GM19035 (cell line): ENCODE measurements around the gene ZMIZ1.

Experiments
- ATAC-seq: cut with Tn5 transposase; IDR thresholded peaks from one replicate; pipeline ENCODE4 v1.9.1; 2021; ENCODE audit not compliant: unreplicated experiment

Gene ZMIZ1

GRCh38 chr10:79135790-79136189, 67.0 kb downstream of the ZMIZ1 start:
- ATAC-seq: no peak

- ATAC-seq: no peak
Measured at GRCh38 chr10:79136236-79137005, 67.7 kb downstream of the ZMIZ1 start.

- ATAC-seq: no peak
Measured at GRCh38 chr10:79137300-79137756, 68.6 kb downstream of the ZMIZ1 start.

- peak; percentile 59 for ATAC-seq
Measured at GRCh38 chr10:79137826-79138225, 69.1 kb downstream of the ZMIZ1 start.

- no peak for ATAC-seq
Measured at GRCh38 chr10:79138449-79139123, 69.8 kb downstream of the ZMIZ1 start.

- ATAC-seq: no peak
Measured at GRCh38 chr10:79139124-79139835, 70.5 kb downstream of the ZMIZ1 start.

- ATAC-seq: no peak
Measured at GRCh38 chr10:79140085-79140793, 71.5 kb downstream of the ZMIZ1 start.

GRCh38 chr10:79140855-79141254, 72.1 kb downstream of the ZMIZ1 start:
- no peak for ATAC-seq

- no peak for ATAC-seq
Measured at GRCh38 chr10:79142064-79142491, 73.3 kb downstream of the ZMIZ1 start.

- ATAC-seq: no peak
Measured at GRCh38 chr10:79142522-79143309, 74.0 kb downstream of the ZMIZ1 start.

- no peak for ATAC-seq
Measured at GRCh38 chr10:79143879-79144278, 75.1 kb downstream of the ZMIZ1 start.

- ATAC-seq: no peak
Measured at GRCh38 chr10:79144351-79145173, 75.8 kb downstream of the ZMIZ1 start.

- ATAC-seq: no peak
Measured at GRCh38 chr10:79145174-79145483, 76.4 kb downstream of the ZMIZ1 start.

GRCh38 chr10:79145517-79146470, 77.0 kb downstream of the ZMIZ1 start:
- ATAC-seq: no peak

GRCh38 chr10:79146611-79147130, 77.9 kb downstream of the ZMIZ1 start:
- ATAC-seq: no peak

- ATAC-seq: no peak
Measured at GRCh38 chr10:79147306-79147705, 78.5 kb downstream of the ZMIZ1 start.

GRCh38 chr10:79147796-79148451, 79.2 kb downstream of the ZMIZ1 start:
- ATAC-seq: no peak
